Ascending aorta (tissue), 2 donors: ENCODE results near the gene PRDM2. TPM values are rescaled to one million over a fixed set of nuclear protein-coding genes. Genes with fewer than 3 reads are reported as not detected.

Source experiments
- DNase-seq, 2 donors: peaks; one replicate each; pipeline ENCODE4 v3.0.0-alpha.2; 2019; ENCODE audit warnings: low spot score in 2 of 2
- H3K27ac ChIP-seq, 2 donors: fragments of 200-600 bp; sonication (generic); one replicate each; pipeline ENCODE4 v1.5.1; 2016 to 2017; ENCODE audit warnings: mild to moderate bottlenecking in 1 of 2
- H3K27me3 ChIP-seq: fragments of 200-600 bp; sonication (generic); one replicate; pipeline ENCODE4 v1.5.1; 2017
- H3K36me3 ChIP-seq, 2 donors: fragments of 200-600 bp; sonication (generic); one replicate each; pipeline ENCODE4 v1.5.1; 2016
- H3K4me1 ChIP-seq, 2 donors: fragments of 200-600 bp; sonication (generic); one replicate each; pipeline ENCODE4 v1.5.1; 2016 to 2017; ENCODE audit warnings: mild to moderate bottlenecking in 1 of 2
- H3K4me3 ChIP-seq, 2 donors: fragments of 200-600 bp; sonication (generic); one replicate each; pipeline ENCODE4 v1.5.1; 2016 to 2017; ENCODE audit warnings: mild to moderate bottlenecking in 1 of 2
- H3K9me3 ChIP-seq, 2 donors: fragments of 200-600 bp; sonication (generic); one replicate each; pipeline ENCODE4 v1.5.1; 2016
- CTCF ChIP-seq, 3 experiments: fragments of 200-600 bp in 2 of 3; fragments of 450-650 bp in 1 of 3; sonication (generic) in 2 of 3; IDR thresholded peaks; one replicate each; pipeline ENCODE4 v1.5.1; 2016 to 2019; ENCODE audit warnings: antibody characterized with exemption in 3 of 3, mild to moderate bottlenecking in 1 of 3, moderate library complexity in 1 of 3
- intact Hi-C: fragments of 100-400 bp; cut with DNase I; formaldehyde crosslinking; loops from one replicate; pipeline ENCODE4 v1.15.1; 2023
- total RNA-seq: library from RNA; depleted of rRNA; stranded (reverse); fragments of >200 nt; gene quantifications from one replicate; pipeline ENCODE4 v1.1.0, GENCODE V29; 2016

Gene PRDM2
- total RNA-seq, 1 donor from 2014 or later: 27.2 TPM

- Histone ChIP-seq H3K4me1 (no peaks in the 10 kb centered on the region), H3K36me3 (no peaks in the 10 kb centered on the region), H3K27me3 (no peaks in the 10 kb centered on the region), H3K9me3 (no peaks in the 10 kb centered on the region), H3K4me3 (no peak overlapping the region), H3K27ac (no peak overlapping the region)
- no peak for DNase-seq
- no peak for TF ChIP-seq CTCF (IDR thresholded peaks at IDR 0.05)
- intact Hi-C loops: no loop called here
Observed at GRCh38 chr1:13865851-13866250, 165.9 kb downstream of the PRDM2 start.

GRCh38 chr1:13867603-13868002 lies 167.6 kb downstream of the PRDM2 start:
- H3K27me3 ChIP-seq: no peaks in the 10 kb centered on the region
- no peak for TF ChIP-seq CTCF (IDR thresholded peaks at IDR 0.05)
- no peaks in the 10 kb centered on the region for H3K9me3 ChIP-seq
- H3K36me3 ChIP-seq: no peaks in the 10 kb centered on the region
- DNase-seq: no peak
- H3K4me3 ChIP-seq: no peak overlapping the region
- no peaks in the 10 kb centered on the region for H3K4me1 ChIP-seq
- intact Hi-C loops: no loop called here
- H3K27ac ChIP-seq: no peak overlapping the region

GRCh38 chr1:13869172-13869797 lies 169.3 kb downstream of the PRDM2 start:
- no peaks in the 10 kb centered on the region for H3K36me3 ChIP-seq
- H3K4me3 ChIP-seq: no peak overlapping the region
- no peak for TF ChIP-seq CTCF (IDR thresholded peaks at IDR 0.05)
- H3K9me3 ChIP-seq: no peaks in the 10 kb centered on the region
- no peak overlapping the region for H3K27ac ChIP-seq
- no peaks in the 10 kb centered on the region for H3K27me3 ChIP-seq
- intact Hi-C loops: no loop called here
- no peak for DNase-seq
- H3K4me1 ChIP-seq: no peaks in the 10 kb centered on the region

- intact Hi-C loops: no loop called here
- no peaks in the 10 kb centered on the region for H3K4me1 ChIP-seq
- no peaks in the 10 kb centered on the region for H3K27me3 ChIP-seq
- no peak for TF ChIP-seq CTCF (IDR thresholded peaks at IDR 0.05)
- no peak for DNase-seq
- no peak overlapping the region for H3K27ac ChIP-seq
- H3K4me3 ChIP-seq: no peak overlapping the region
- H3K9me3 ChIP-seq: no peaks in the 10 kb centered on the region
- H3K36me3 ChIP-seq: no peaks in the 10 kb centered on the region
Observed at GRCh38 chr1:13871413-13871812, 171.4 kb downstream of the PRDM2 start.

- no peak for DNase-seq
- Histone ChIP-seq H3K4me1 (no peaks in the 10 kb centered on the region), H3K27ac (no peak overlapping the region), H3K27me3 (no peaks in the 10 kb centered on the region), H3K4me3 (no peak overlapping the region), H3K9me3 (no peaks in the 10 kb centered on the region), H3K36me3 (no peaks in the 10 kb centered on the region)
- intact Hi-C loops: no loop called here
- no peak for TF ChIP-seq CTCF (IDR thresholded peaks at IDR 0.05)
Observed at GRCh38 chr1:13871886-13872285, 171.9 kb downstream of the PRDM2 start.

GRCh38 chr1:13873032-13873431 lies 173.0 kb downstream of the PRDM2 start:
- no peak overlapping the region for H3K4me3 ChIP-seq
- H3K27ac ChIP-seq: no peak overlapping the region
- H3K36me3 ChIP-seq: no peaks in the 10 kb centered on the region
- DNase-seq: no peak
- no peaks in the 10 kb centered on the region for H3K4me1 ChIP-seq
- H3K27me3 ChIP-seq: no peaks in the 10 kb centered on the region
- intact Hi-C loops: no loop called here
- H3K9me3 ChIP-seq: no peaks in the 10 kb centered on the region
- TF ChIP-seq CTCF (IDR thresholded peaks at IDR 0.05): no peak
